Measurements from ENCODE around the gene TTC19. TPM values are rescaled to one million over a fixed set of nuclear protein-coding genes. Genes with fewer than 3 reads are reported as not detected.

The TTC19 gene
- total RNA-seq, 1 donor from 2014 or later: 21.4 TPM

Other genes starting within 250 kb of the TTC19 start
- gene ADORA2B, start 54.7 kb upstream of the TTC19 start, total RNA-seq: 0.55 TPM
- gene ZSWIM7, start 120 bp upstream of the TTC19 start, total RNA-seq: 17.2 TPM
- 60.1 TPM for gene NCOR1, start 215.7 kb downstream of the TTC19 start, total RNA-seq
- 7.1 TPM for gene PIGL, start 217.4 kb downstream of the TTC19 start, total RNA-seq